K562 (cell line): Measurements from ENCODE around the gene DLGAP1. TPM values are rescaled to one million over a fixed set of nuclear protein-coding genes. Genes with fewer than 3 reads are reported as not detected.
A peak's percentile ranks its signal among the peaks of the same experiment; 100 is the strongest.

ENCODE experiments used
- HDAC2 ChIP-seq: fragments of 450-650 bp; IDR thresholded peaks from 2 replicates; pipeline ENCODE4 v1.6.1; 2016; ENCODE audit warnings: mild to moderate bottlenecking
- HEY1 ChIP-seq: fragments of 250-450 bp; sonication (Bioruptor Pico); IDR thresholded peaks from 2 replicates; pipeline ENCODE4 v1.5.0; 2020; ENCODE audit warnings: mild to moderate bottlenecking, moderate library complexity, borderline replicate concordance
- IFI16 ChIP-seq: fragments of 250-450 bp; sonication (Bioruptor Pico); IDR thresholded peaks from 2 replicates; pipeline ENCODE4 v2.1.2; 2022; ENCODE audit warnings: mild to moderate bottlenecking, inconsistent platforms
- KLF16 ChIP-seq: IDR thresholded peaks from 2 replicates; pipeline ENCODE4 v1.6.1; 2016; ENCODE audit warnings: antibody characterized with exemption
- PATZ1 ChIP-seq: fragments of 250-450 bp; sonication (Bioruptor Pico); IDR thresholded peaks from 2 replicates; pipeline ENCODE4 v1.5.0; 2020; ENCODE audit warnings: mild to moderate bottlenecking, borderline replicate concordance
- PTTG1 ChIP-seq: fragments of 450-650 bp; IDR thresholded peaks from 2 replicates; pipeline ENCODE4 v1.6.1; 2016; ENCODE audit warnings: low read depth, mild to moderate bottlenecking, missing genetic modification characterization, missing compliant biosample characterization
- RCOR1 ChIP-seq, 2 experiments: IDR thresholded peaks; 2 replicates each; pipeline ENCODE4 v1.6.1; 2012; ENCODE audit warnings: low read depth in 2 of 2, low read length in 2 of 2, borderline replicate concordance in 1 of 2, improper control_type of control experiment in 1 of 2
- TAL1 ChIP-seq: fragments of 450-650 bp; IDR thresholded peaks from 2 replicates; pipeline ENCODE4 v1.6.1; 2016; ENCODE audit warnings: mild to moderate bottlenecking
- TCF7L2 ChIP-seq: fragments of 150-350 bp; IDR thresholded peaks from 2 replicates; pipeline ENCODE4 v1.6.1; 2016; ENCODE audit warnings: low read depth, mild to moderate bottlenecking, low read length, moderate library complexity
- XRCC4 ChIP-seq: IDR thresholded peaks from one replicate; pipeline ENCODE4 v1.6.1; 2011; ENCODE audit not compliant: insufficient read depth, insufficient read length; ENCODE audit errors: extremely low read depth
- ZFP1 ChIP-seq: fragments of 450-650 bp; formaldehyde crosslinking; IDR thresholded peaks from 2 replicates; pipeline ENCODE4 v1.4.0; 2020; ENCODE audit warnings: mild to moderate bottlenecking, mixed read lengths
- ZNF384 ChIP-seq: IDR thresholded peaks from 2 replicates; pipeline ENCODE4 v1.6.1; 2012; ENCODE audit warnings: low read depth, low read length, improper control_type of control experiment
- polyA plus RNA-seq, 8 experiments: library from polyadenylated mRNA; depleted of rRNA in 4 of 8; stranded (reverse) in 5 of 8; unstranded in 3 of 8; fragments of >200 nt; fragmentation: Nextera tagmentation in 2 of 8; fragmentation: Illumina TruSeq in 1 of 8; extraction: Ambion mirVana in 2 of 8; extraction: Trizol in 1 of 8; gene quantifications; 2 replicates each; pipeline versions ENCODE4 v1.2.1 to v1.2.3, GENCODE V29; 2011 to 2014; ENCODE audit warnings: inconsistent platforms in 1 of 8, missing spikeins in 1 of 8
- total RNA-seq, 7 experiments: library from RNA; depleted of rRNA in 6 of 7; stranded (reverse); fragments of >200 nt in 6 of 7; fragmentation: Illumina TruSeq in 2 of 7; extraction: Trizol in 2 of 7; gene quantifications; 2 replicates each; pipeline versions ENCODE4 v1.2.1 to v1.2.3, GENCODE V29; 2011 to 2021; ENCODE audit warnings: low replicate concordance in 1 of 7
- TF ChIP-seq, protein P1 (sequence below): fragments of 450-650 bp; IDR thresholded peaks from 2 replicates; pipeline ENCODE4 v1.6.1; 2016; ENCODE audit warnings: low read depth
- TF ChIP-seq, protein P2 (sequence below): sonication (generic); formaldehyde crosslinking; IDR thresholded peaks from 2 replicates; pipeline ENCODE4 v1.5.0; 2020; ENCODE audit warnings: missing genetic modification reagents
- TF ChIP-seq, protein P3 (sequence below): fragments of 250-450 bp; sonication (Bioruptor Pico); IDR thresholded peaks from 2 replicates; pipeline ENCODE4 v1.8.0; 2022; ENCODE audit warnings: moderate library complexity, mild to moderate bottlenecking, inconsistent platforms

The DLGAP1 gene
- total and polyA plus RNA-seq, 9 of the 15 experiments (the other 6 are each of a cell fraction or from before 2014, with no cell fraction given) = 0.04 to 0.22 (median 0.08) TPM

DNA sequence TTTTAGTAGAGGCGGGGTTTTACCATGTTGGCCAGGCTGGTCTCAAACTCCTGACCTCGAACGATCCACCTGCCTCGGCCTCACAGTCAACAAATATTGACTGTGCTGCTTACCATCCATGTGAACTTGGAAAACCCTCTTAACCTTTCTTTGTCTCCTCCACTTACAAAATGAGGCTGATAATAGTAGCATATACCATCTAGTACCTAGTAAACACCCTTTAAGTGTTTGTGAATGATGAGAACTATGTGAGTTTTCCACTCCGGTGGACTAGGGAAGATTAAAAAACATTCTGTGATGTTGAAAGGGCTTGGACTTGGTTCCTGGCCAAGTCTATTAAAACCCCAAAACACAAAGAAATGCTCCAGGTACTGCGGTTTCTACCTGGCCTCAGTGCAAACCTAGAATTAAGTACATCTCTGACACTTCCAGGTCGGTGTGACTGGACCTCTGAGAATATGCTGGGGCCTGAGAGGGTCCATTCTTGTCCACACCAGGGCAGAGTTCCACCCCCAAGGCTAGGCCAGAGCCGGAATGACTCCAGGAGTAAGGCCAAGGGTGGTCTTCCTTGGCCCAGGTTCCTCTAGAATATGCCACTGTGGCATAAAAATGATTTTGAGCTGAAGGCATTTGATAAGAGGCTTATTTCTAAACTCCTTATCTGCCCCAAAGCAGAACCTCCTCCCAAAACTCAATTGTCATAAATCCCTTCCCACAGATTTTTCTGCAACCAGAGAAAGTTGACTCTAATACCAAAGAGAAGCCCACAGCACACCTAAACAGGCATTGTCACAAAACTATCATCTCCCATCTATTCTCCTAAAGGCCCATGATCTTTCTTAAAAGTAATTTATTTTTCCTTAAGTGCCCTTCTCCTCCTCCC lies 787.6 kb downstream of the DLGAP1 start (continued):
- TF ChIP-seq, protein P1, sequence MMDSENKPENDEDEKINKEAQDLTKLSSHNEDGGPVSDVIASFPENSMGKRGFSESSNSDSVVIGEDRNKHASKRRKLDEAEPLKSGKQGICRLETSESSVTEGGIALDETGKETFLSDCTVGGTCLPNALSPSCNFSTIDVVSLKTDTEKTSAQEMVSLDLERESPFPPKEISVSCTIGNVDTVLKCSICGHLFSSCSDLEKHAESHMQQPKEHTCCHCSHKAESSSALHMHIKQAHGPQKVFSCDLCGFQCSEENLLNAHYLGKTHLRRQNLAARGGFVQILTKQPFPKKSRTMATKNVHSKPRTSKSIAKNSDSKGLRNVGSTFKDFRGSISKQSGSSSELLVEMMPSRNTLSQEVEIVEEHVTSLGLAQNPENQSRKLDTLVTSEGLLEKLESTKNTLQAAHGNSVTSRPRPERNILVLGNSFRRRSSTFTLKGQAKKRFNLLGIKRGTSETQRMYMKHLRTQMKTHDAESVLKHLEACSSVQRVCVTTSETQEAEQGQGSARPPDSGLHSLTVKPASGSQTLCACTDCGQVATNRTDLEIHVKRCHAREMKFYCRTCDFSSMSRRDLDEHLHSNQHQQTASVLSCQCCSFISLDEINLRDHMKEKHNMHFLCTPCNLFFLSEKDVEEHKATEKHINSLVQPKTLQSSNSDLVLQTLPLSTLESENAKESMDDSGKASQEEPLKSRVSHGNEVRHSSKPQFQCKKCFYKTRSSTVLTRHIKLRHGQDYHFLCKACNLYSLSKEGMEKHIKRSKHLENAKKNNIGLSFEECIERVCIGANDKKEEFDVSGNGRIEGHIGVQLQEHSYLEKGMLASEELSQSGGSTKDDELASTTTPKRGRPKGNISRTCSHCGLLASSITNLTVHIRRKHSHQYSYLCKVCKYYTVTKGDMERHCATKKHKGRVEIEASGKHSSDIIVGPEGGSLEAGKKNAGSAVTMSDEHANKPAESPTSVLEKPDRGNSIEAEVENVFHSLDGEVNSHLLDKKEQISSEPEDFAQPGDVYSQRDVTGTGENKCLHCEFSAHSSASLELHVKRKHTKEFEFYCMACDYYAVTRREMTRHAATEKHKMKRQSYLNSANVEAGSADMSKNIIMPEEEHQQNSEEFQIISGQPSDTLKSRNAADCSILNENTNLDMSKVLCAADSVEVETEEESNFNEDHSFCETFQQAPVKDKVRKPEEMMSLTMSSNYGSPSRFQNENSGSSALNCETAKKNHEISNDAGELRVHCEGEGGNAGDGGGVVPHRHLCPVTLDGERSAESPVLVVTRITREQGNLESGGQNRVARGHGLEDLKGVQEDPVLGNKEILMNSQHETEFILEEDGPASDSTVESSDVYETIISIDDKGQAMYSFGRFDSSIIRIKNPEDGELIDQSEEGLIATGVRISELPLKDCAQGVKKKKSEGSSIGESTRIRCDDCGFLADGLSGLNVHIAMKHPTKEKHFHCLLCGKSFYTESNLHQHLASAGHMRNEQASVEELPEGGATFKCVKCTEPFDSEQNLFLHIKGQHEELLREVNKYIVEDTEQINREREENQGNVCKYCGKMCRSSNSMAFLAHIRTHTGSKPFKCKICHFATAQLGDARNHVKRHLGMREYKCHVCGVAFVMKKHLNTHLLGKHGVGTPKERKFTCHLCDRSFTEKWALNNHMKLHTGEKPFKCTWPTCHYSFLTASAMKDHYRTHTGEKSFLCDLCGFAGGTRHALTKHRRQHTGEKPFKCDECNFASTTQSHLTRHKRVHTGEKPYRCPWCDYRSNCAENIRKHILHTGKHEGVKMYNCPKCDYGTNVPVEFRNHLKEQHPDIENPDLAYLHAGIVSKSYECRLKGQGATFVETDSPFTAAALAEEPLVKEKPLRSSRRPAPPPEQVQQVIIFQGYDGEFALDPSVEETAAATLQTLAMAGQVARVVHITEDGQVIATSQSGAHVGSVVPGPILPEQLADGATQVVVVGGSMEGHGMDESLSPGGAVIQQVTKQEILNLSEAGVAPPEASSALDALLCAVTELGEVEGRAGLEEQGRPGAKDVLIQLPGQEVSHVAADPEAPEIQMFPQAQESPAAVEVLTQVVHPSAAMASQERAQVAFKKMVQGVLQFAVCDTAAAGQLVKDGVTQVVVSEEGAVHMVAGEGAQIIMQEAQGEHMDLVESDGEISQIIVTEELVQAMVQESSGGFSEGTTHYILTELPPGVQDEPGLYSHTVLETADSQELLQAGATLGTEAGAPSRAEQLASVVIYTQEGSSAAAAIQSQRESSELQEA = no peak
- no peak for TF ChIP-seq HEY1 (CRISPR knock-in tag)
- TF ChIP-seq HDAC2 = 0 out of 2 replicates have a peak, but pooled peaks have one; percentile 54
- TF ChIP-seq ZNF384 = no peak
- TF ChIP-seq TAL1 = peak; percentile 47
- no peak for TF ChIP-seq XRCC4
- TF ChIP-seq RCOR1 (IDR thresholded peaks at IDR 0.05; ENCODE audit: borderline replicate concordance in 1 of 2, low read depth in 2 of 2, low read length in 2 of 2) = peak; percentile 65 to 91
- TF ChIP-seq ZFP1 = no peak
- TF ChIP-seq PATZ1 (CRISPR knock-in tag) = no peak
- TF ChIP-seq, protein P2, sequence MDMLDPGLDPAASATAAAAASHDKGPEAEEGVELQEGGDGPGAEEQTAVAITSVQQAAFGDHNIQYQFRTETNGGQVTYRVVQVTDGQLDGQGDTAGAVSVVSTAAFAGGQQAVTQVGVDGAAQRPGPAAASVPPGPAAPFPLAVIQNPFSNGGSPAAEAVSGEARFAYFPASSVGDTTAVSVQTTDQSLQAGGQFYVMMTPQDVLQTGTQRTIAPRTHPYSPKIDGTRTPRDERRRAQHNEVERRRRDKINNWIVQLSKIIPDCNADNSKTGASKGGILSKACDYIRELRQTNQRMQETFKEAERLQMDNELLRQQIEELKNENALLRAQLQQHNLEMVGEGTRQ (CRISPR knock-in tag) = no peak
- TF ChIP-seq, protein P3, sequence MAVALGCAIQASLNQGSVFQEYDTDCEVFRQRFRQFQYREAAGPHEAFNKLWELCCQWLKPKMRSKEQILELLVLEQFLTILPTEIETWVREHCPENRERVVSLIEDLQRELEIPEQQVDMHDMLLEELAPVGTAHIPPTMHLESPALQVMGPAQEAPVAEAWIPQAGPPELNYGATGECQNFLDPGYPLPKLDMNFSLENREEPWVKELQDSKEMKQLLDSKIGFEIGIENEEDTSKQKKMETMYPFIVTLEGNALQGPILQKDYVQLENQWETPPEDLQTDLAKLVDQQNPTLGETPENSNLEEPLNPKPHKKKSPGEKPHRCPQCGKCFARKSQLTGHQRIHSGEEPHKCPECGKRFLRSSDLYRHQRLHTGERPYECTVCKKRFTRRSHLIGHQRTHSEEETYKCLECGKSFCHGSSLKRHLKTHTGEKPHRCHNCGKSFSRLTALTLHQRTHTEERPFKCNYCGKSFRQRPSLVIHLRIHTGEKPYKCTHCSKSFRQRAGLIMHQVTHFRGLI (CRISPR knock-in tag) = no peak
- TF ChIP-seq IFI16 (CRISPR knock-in tag) = no peak
- no peak for TF ChIP-seq TCF7L2
- no peak for TF ChIP-seq PTTG1 (tag)
- peak; percentile 38; the same call in 1 of the 2 replicates for TF ChIP-seq KLF16
